ENCODE results near the gene C2orf78. TPM values are rescaled to one million over a fixed set of nuclear protein-coding genes. Genes with fewer than 3 reads are reported as not detected.

C2orf78 gene
- total and polyA plus RNA-seq, 10 of the 15 experiments (the other 5 are each of a cell fraction or from before 2014, with no cell fraction given), result 0.08 to 0.82 (median 0.40) TPM

- TF ChIP-seq ATF2 (IDR thresholded peaks at IDR 0.05; ENCODE audit: low read length), result peak; percentile 92
- peak; percentile 19; the same call in 1 of the 2 replicates for TF ChIP-seq LARP7 (IDR thresholded peaks at IDR 0.05)
- TF ChIP-seq POLR2A (IDR thresholded peaks at IDR 0.05; ENCODE audit: low read depth, low read length), result peak; percentile 86
- TF ChIP-seq HDGF (IDR thresholded peaks at IDR 0.05), result peak; percentile 18
- peak; percentile 70 for TF ChIP-seq CREM (IDR thresholded peaks at IDR 0.05; ENCODE audit: low read depth)
- TF ChIP-seq USF1 (IDR thresholded peaks at IDR 0.05; ENCODE audit: borderline replicate concordance, extremely low read length, insufficient read depth, low read depth, low read length), result no peak
- TF ChIP-seq PRDM15 (CRISPR knock-in tag; IDR thresholded peaks at IDR 0.05), result no peak
- peak; percentile 57; the same call in 1 of the 2 replicates for TF ChIP-seq PAX5 (IDR thresholded peaks at IDR 0.05; ENCODE audit: borderline replicate concordance, low read depth, low read length)
- TF ChIP-seq FOXK2 (IDR thresholded peaks at IDR 0.05), result no peak
- peak; percentile 85; the same call in 1 of the 2 replicates for TF ChIP-seq CHD2 (IDR thresholded peaks at IDR 0.05; ENCODE audit: borderline replicate concordance, low read depth, low read length)
- peak; percentile 88 for TF ChIP-seq E2F4 (IDR thresholded peaks at IDR 0.05; ENCODE audit: low read depth, low read length)
- TF ChIP-seq ZNF274 (IDR thresholded peaks at IDR 0.05; ENCODE audit: insufficient read depth, insufficient read length), result no peak
- TF ChIP-seq CTCF (IDR thresholded peaks at IDR 0.05 in 2 of 3, conservative IDR thresholded peaks at IDR 0.05 in 1 of 3; ENCODE audit: control insufficient read depth in 2 of 3, extremely low read depth in 1 of 3, insufficient read depth in 1 of 3, low read depth in 3 of 3, low read length in 3 of 3), result no peak
- TF ChIP-seq NBN (IDR thresholded peaks at IDR 0.05), result peak; percentile 22; the same call in 1 of the 2 replicates
- 0 out of 2 replicates have a peak, but pooled peaks have one; percentile 15 for TF ChIP-seq NFIC (IDR thresholded peaks at IDR 0.05; ENCODE audit: low read depth, low read length)
- no peak for TF ChIP-seq CBX3 (IDR thresholded peaks at IDR 0.05; ENCODE audit: borderline replicate concordance, low read depth)
- TF ChIP-seq SP1 (IDR thresholded peaks at IDR 0.05; ENCODE audit: low read depth, low read length), result peak; percentile 68
- no peak for TF ChIP-seq IRF3 (IDR thresholded peaks at IDR 0.05)
- TF ChIP-seq RFX5 (IDR thresholded peaks at IDR 0.05; ENCODE audit: low read depth, low read length), result 0 out of 2 replicates have a peak, but pooled peaks have one; percentile 12
Observed at GRCh38 chr2:73736855-73737779, 46.9 kb upstream of the C2orf78 start, which contains the start of gene TPRKB (continued).
